ENCODE results near the gene EIF5B.

- TF ChIP-seq POLR2AphosphoS5 (IDR thresholded peaks at IDR 0.05) (no peak), POLR2A (IDR thresholded peaks at IDR 0.05) (no peak), CTCF (IDR thresholded peaks at IDR 0.05) (no peak), EP300 (IDR thresholded peaks at IDR 0.05) (no peak)
Measured at GRCh38 chr2:99421469-99421868, 84.3 kb downstream of the EIF5B start.

Measured in suprapubic skin (tissue), 4 donors.